D721Med (cell line): ENCODE data around the gene GRM7.

ENCODE experiments used
- DNase-seq: peaks from one replicate; pipeline ENCODE4 v3.0.0; 2011; ENCODE audit warnings: low spot score; ENCODE audit not compliant: insufficient read length
- FAIRE-seq: peaks from 2 replicates; lab custom pipeline; 2011; peaks lifted over from hg19 to GRCh38; lab: Jason Lieb, UNC
- TF ChIP-seq, protein P1 (sequence below): IDR thresholded peaks from 2 replicates; pipeline ENCODE4 v1.5.1; 2012; ENCODE audit warnings: mild to moderate bottlenecking, control low read depth; ENCODE audit not compliant: insufficient read depth; ENCODE audit errors: missing control alignments

Gene GRM7

DNA sequence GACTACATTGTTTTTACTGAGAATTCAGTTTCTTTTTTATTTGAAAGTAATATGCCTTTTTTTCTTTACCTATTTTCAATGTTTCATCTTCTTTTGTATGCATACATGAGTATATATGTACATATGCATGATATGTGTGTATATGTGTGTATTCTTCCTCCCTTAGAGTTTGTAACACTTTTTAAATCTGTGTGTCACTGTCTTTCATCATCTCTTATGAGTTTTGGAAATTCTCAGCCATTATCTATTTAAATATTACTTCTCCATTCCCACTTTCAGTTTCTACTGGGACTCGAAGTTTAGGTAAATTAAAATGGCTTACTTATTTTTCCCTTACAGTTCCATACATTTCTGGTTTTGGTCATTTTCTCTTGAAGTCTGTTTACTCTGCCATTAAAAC, 754.1 kb downstream of the GRM7 start:
- TF ChIP-seq, protein P1, sequence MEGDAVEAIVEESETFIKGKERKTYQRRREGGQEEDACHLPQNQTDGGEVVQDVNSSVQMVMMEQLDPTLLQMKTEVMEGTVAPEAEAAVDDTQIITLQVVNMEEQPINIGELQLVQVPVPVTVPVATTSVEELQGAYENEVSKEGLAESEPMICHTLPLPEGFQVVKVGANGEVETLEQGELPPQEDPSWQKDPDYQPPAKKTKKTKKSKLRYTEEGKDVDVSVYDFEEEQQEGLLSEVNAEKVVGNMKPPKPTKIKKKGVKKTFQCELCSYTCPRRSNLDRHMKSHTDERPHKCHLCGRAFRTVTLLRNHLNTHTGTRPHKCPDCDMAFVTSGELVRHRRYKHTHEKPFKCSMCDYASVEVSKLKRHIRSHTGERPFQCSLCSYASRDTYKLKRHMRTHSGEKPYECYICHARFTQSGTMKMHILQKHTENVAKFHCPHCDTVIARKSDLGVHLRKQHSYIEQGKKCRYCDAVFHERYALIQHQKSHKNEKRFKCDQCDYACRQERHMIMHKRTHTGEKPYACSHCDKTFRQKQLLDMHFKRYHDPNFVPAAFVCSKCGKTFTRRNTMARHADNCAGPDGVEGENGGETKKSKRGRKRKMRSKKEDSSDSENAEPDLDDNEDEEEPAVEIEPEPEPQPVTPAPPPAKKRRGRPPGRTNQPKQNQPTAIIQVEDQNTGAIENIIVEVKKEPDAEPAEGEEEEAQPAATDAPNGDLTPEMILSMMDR: no peak
- no peak for DNase-seq
- FAIRE-seq: no peak

GRCh38 chr3:7618606-7619005, 757.7 kb downstream of the GRM7 start:
- FAIRE-seq (no peak), DNase-seq (no peak)
- TF ChIP-seq, protein P1: no peak

GRCh38 chr3:7620401-7620800, 759.5 kb downstream of the GRM7 start:
- no peak for FAIRE-seq
- DNase-seq: no peak
- TF ChIP-seq, protein P1: no peak

- TF ChIP-seq, protein P1: no peak
- DNase-seq: no peak
- no peak for FAIRE-seq
These were observed 760.2 kb downstream of the GRM7 start for GRCh38 chr3:7621046-7621630.

DNA sequence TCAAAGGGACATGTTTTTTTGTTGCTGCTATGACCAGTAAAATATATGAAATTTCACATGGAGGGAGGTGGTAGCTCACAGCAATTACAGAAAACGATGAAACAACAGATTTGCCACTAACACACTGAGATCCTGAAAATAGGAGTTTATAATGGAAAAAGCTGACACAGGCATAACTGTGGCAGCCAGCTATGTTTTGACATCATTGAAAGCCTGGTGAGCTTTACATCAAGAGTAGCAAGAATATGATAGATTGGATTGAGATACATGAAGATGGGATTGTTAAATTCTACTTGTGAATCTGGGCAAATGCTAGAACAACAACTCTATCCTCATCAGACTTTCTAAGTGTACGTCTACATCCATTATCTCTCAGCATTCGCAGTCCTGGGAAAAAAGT, 760.7 kb downstream of the GRM7 start:
- DNase-seq (no peak), FAIRE-seq (no peak)
- TF ChIP-seq, protein P1: no peak

GRCh38 chr3:7625021-7625420, 764.1 kb downstream of the GRM7 start:
- TF ChIP-seq, protein P1: no peak
- no peak for DNase-seq
- FAIRE-seq: no peak

- FAIRE-seq (no peak), DNase-seq (no peak)
- TF ChIP-seq, protein P1: no peak
These were observed 769.5 kb downstream of the GRM7 start for GRCh38 chr3:7630351-7630911.
